HG03064 (cell line): Measurements from ENCODE around the gene PTPRM.
"Not testable (repeated sequence)": the region's sequence is repeated elsewhere in the genome, so short reads cannot be mapped to it uniquely, and the experiment has no call there.

Experiments used
- ATAC-seq: cut with Tn5 transposase; IDR thresholded peaks from one replicate; pipeline ENCODE4 v1.9.1; 2021; ENCODE audit warnings: low read depth; ENCODE audit not compliant: unreplicated experiment

Gene PTPRM

DNA sequence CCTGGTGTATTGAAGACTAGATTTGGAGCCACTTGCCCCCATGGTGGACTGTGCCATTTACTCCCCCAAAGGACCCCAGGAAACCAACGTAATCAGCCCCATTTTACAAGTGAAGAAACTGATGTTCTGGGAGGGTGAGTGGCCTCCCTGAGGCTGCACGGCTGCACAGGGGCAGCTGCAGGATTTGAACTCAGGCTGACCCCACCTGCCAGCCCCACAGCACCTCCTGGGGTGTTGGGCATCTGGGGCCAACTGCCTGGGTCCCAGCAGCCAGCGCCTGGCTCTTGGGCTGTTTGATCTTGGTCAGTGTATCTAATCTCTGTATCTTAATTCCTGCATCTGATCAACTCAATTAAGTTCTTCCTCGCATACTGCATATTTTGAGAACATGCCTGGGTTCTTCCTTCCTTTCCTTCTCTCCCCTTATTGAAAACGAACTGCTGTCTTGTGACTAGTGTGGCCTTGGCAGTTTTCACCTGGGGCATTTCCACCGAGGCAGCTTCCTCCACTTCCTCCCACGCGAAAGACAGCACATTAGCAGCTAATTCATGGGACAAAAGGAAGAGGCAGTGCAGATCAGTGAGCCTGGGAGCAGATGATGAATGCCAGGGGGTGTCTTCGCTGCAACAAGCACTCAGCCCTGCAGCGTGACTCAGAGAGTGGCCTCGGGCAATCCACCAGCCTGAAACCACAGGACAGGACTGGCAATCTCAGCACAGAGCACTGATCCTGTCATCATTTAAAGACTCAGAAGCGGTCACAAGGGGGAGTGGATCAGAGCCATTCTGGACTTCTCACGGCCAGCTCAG, 858.0 kb downstream of the PTPRM start:
- no peak for ATAC-seq

DNA sequence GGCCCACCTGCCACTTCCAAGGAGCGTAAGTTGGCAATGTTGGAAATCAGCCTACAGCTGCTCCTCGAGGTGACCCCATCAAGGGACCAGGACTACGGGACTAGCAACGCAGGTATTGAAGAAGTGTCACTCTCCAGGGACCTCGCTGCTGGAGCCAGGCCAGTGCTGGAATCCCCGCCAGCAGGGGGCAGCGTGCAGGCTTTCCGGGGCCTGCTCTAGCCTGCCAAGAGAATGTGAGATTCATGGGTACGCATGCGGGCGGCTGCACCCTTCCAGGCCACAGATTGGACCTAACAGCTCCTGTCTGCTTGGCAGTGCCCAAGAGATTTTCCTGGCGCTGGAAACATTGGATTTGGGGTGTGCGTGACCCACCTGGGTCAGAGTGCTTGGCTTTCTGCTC, 859.3 kb downstream of the PTPRM start:
- ATAC-seq: no peak

DNA sequence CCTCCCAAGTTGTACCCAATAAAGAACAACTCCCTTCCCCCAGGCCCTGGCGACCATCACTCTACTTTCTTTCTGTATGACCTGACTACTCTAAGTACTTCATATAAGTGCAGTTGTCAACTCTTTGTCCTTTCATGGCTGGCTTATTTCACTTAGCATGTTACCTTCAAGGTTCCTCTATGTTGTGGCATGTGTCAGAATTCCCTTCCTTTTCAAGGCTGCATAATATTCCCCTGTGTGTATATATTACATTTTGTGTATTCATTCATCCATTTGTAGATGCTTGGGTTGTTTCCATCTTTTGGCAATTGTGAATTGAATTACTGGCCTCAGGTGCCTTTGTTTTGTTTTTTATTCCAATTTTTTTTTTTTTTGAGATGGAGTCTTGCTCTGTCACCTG, 860.2 kb downstream of the PTPRM start:
- no peak for ATAC-seq

- ATAC-seq: no peak
Observed at GRCh38 chr18:8428951-8429350, 861.8 kb downstream of the PTPRM start.

DNA sequence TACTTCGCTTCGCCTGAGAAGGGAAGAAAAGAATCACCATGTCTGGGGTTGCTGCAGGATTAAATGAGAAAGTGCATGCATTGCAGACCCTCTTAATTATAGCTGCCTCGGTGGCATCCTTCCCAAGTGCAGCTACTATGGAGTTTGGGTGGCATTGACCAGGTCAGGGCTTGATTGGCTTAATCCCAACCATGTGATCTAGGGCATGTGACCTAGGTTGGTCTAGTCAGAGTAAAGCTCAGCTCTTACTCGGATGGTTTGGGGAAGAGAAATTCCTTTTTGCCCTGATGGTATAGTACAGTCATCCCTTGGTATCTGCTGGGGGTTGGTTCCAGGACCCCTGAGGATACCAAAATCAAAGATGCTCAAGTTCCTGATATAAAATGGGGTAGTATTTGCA, 863.9 kb downstream of the PTPRM start:
- ATAC-seq: no peak

GRCh38 chr18:8433323-8433722, 866.2 kb downstream of the PTPRM start:
- ATAC-seq: no peak

- no peak for ATAC-seq
Observed at GRCh38 chr18:8433771-8434170, 866.7 kb downstream of the PTPRM start.

GRCh38 chr18:8435376-8435775, 868.3 kb downstream of the PTPRM start:
- ATAC-seq: no peak

DNA sequence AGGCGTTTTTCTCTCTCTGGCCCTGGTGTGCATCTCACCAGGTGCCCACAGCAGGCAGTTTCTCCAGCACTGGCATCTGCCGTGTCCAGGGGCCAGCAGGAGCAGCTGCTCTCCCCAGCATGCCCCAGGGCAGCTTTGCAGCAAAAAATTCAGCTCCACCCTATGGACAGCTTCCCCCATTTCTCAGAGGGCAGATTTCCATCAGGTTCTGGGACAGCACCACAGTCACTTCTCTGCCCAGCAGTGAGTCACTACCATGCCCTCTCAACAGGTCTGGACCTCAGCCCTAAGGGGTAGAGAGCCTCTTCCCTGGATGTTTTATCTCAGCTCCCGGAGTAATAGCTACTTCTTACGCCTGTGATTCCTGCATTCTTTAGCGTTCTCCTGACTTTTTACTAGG, 871.9 kb downstream of the PTPRM start:
- ATAC-seq: no peak

- ATAC-seq: no peak
Observed at GRCh38 chr18:8443505-8443904, 876.4 kb downstream of the PTPRM start.

DNA sequence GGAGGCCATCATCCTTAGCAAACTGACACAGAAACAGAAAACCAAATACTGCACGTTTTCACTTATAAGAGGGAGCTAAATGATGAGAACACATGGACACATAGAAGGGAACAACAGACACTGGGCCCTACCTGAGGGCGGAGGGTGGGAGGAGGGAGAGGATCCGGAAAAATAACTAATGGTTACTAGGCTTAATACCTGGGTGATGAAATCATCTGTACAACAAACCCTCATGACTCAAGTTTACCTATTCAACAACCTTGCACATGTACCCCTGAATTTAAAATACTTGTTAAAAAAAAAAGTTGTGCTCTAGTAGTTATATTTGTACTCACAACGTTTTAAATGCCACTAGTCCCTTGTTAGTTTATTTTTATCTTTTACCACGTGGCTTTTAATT, 879.8 kb downstream of the PTPRM start:
- not testable (repeated sequence) for ATAC-seq

DNA sequence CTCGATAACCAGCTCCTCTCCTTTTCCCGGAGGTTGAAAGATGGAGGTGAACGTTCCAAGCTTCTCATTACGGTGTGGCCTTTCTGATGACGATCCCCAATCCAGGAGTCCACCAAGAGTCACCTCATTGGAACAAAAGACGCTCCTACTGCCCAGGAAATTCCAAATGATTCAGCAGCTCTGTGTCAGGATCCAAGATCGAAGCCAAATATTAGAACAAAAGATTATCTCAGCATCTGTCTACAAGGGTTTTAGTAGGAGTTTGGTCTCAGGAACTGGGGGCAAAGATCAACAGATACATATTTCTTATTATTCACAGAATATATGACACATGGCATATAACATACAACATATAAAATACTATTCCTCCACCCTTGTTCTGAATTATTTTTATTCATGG, 881.0 kb downstream of the PTPRM start:
- ATAC-seq: no peak

- no peak for ATAC-seq
Observed at GRCh38 chr18:8450013-8450412, 882.9 kb downstream of the PTPRM start.

- ATAC-seq: no peak
Observed at GRCh38 chr18:8450898-8451665, 884.0 kb downstream of the PTPRM start.

DNA sequence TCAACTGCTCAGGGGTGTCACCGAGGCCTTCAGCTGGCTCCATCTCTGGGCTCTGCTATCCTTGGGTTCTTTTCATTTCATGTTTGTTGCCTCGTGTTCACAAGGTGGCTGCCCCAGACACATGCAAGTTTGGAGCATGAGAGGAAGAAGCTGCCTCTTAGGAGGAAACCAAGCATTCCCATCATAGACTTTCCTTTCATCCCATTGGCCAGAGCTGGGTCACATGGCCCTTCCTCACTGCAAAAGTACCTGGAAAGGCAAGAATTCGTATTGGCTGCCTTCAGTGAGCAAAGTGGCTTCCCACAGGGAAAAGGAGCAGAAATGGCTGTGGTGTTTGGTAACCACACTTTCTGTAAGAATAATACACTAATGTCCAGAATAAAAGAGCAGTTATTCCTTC, 886.4 kb downstream of the PTPRM start:
- ATAC-seq: no peak

DNA sequence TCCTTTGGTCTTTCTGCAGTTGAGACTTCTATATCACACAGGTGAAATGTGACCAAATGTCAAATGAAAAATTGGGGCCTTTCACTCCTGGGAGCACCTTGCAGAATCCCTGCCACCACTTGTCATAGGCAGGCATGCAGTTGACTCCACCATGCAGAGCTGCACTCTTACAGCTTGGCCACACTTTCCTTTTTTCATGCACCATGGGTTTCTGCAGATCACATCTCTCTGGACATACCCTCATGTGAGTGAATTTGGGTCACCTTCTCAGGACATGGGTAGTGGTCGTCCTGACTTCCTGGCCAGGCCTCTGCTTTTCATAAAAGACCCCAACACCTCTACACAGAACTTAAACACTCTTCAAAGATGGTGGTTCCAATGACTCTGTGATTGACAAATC, 887.0 kb downstream of the PTPRM start:
- no peak for ATAC-seq

DNA sequence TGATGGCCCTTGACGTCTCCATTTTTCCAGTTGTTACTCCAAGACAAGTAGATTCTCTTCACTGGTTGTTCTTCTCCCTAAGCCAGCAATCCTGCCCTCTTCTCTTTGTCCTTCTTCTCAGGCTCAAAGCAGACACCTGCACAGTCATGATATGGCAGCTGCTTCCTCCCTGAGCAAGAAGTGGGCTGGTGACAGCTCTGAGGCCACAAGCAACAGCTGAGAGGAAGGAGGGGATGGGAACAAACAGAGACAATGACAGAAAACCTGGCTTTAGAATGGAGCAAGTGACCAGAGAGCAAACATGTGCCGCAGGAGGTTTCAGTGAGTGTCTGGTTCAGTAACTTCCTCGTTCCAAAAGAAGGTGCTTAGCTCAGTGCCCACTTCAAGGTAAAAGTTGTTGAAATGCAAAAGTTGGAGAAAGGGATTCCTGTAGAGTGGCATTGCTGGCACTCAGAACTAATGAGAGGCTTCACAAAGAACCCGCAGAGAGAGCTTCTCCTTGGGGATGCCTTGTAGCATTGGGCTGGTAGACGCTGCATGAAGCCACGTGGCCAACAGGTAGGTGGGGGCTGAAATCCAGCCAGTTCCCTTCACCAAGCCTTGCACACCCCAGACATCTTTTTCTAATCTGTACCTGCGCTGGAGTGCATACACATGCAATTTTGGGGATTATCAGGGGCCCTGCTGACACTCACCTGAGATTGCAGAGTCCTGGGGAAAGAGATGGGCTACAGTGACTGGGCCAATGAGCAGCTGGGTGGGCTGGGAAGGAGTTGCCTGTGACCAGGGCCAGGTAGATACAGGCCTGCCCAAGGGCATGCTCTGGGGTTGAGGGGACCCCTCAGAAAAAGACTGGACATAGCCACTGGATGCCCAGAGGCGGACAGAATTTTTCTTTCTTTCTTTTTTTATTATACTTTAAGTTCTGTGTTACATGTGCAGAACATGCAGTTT, 888.8 kb downstream of the PTPRM start:
- no peak for ATAC-seq
